ENCODE measurements around the gene RPL19. TPM values are rescaled to one million over a fixed set of nuclear protein-coding genes. Genes with fewer than 3 reads are reported as not detected.
A peak's percentile ranks its signal among the peaks of the same experiment; 100 is the strongest.

RPL19 gene
- polyA plus RNA-seq, 1 donor (not counting 4 experiments of a cell fraction or from before 2014, with no cell fraction given) = 1,957 TPM

DNA sequence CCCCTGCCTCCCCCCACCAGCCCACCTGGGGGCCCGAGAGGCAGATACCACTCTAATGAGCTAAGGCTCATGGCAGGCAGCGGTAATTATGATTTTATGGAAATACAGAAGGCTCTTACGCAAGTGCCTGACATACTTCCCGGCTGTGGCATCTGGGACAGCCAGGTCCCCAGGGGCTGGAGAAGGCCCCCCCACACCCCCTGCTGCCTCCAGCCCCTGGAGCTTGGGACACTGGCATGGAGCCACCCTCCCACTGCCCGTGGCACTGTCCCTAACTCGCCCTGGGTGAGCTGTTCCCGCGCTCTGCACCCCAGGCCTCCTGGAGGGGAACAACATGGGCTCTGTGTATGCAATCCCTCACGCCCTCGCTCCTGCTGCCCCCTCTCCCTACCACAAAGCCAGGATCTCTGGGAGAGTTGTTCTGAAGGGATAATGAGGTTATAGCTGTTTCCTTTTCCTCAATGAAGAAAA, 31.0 kb downstream of the RPL19 start:
- FAIRE-seq = no peak
- no peak overlapping the region for H3K27ac ChIP-seq (ENCODE audit: control insufficient read depth, insufficient read depth, low read length)
- no peaks in the 10 kb centered on the region for H3K9me1 ChIP-seq (ENCODE audit: control insufficient read depth, extremely low read depth, insufficient read depth, low read length)

DNA sequence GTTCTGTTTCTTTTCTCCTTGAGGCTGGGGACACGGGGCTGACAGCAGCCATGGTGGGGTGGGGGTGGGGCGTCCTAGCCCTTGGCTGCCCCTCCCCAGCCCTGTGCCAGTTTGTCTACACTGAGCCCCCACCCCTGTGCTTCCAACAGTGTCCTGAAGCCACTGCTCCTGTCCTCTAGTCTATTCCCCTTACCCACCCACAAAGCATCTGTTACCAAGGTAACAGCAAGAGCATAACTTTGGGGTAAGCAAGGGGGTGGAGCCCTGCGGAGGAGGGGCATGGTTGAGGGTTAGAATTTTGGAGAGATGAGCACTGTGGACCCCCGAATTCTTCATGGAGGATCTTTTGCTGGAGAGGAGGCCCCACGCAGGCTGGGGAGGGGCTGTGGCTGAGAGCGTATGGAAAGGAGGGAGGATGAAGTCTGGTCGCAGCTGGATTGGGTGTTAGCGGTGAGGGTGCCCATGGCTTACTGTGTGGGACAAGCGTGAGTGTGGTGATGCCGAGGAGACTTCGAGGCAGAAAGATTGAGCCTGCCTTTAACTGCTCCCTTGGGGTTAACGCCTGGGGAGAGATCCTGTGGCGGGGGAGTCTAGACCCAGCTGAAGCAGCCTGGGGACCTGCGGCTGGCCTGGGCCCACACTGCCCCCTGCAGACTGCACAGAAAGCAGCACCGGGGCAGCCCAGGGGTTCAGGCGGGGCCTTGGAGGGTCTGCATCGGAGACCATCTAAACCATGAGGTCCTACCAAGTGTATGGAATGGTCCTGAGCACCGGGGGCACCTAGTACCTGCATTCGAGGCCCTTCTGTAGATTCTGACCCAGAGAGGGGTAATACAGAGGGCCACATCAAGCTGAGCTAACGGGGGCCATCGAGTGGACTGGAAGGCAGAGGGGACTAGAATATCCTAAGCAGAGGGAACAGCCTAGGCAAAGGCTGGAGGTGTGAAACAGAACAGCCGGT, 31.8 kb downstream of the RPL19 start:
- TF ChIP-seq EZH2 (IDR thresholded peaks at IDR 0.05; ENCODE audit: low read length) = no peak
- TF ChIP-seq, protein P1, sequence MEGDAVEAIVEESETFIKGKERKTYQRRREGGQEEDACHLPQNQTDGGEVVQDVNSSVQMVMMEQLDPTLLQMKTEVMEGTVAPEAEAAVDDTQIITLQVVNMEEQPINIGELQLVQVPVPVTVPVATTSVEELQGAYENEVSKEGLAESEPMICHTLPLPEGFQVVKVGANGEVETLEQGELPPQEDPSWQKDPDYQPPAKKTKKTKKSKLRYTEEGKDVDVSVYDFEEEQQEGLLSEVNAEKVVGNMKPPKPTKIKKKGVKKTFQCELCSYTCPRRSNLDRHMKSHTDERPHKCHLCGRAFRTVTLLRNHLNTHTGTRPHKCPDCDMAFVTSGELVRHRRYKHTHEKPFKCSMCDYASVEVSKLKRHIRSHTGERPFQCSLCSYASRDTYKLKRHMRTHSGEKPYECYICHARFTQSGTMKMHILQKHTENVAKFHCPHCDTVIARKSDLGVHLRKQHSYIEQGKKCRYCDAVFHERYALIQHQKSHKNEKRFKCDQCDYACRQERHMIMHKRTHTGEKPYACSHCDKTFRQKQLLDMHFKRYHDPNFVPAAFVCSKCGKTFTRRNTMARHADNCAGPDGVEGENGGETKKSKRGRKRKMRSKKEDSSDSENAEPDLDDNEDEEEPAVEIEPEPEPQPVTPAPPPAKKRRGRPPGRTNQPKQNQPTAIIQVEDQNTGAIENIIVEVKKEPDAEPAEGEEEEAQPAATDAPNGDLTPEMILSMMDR (optimal IDR thresholded peaks at IDR 0.05 in 1 of 3, IDR thresholded peaks at IDR 0.05 in 1 of 3, conservative IDR thresholded peaks at IDR 0.05 in 1 of 3; ENCODE audit: extremely low read depth in 1 of 3, insufficient read depth in 2 of 3, low read length in 3 of 3) = peak; percentile 53 to 87 (median 71)
- Histone ChIP-seq H3K9ac (ENCODE audit: control insufficient read depth, extremely low read depth, insufficient read depth, low read length) (no peak overlapping the region), H3K4me1 (ENCODE audit: control insufficient read depth, extremely low read depth, insufficient read depth, low read length) (no peaks in the 10 kb centered on the region), H3K9me1 (ENCODE audit: control insufficient read depth, extremely low read depth, insufficient read depth, low read length) (no peaks in the 10 kb centered on the region), H3K4me3 (ENCODE audit: control insufficient read depth in 2 of 3, extremely low read depth in 1 of 3, insufficient read depth in 2 of 3, low read depth in 1 of 3, low read length in 3 of 3) (no peak overlapping the region), H3K79me2 (ENCODE audit: control insufficient read depth, insufficient read depth, low read length) (no peaks in the 10 kb centered on the region), H3K27ac (ENCODE audit: control insufficient read depth, insufficient read depth, low read length) (no peak overlapping the region), H3K27me3 (ENCODE audit: control insufficient read depth, extremely low read depth, insufficient read depth, low read length) (peaks cover 26% of the 10 kb centered on the region), H3K4me2 (ENCODE audit: control insufficient read depth, extremely low read depth, insufficient read depth, low read depth, low read length) (no peak overlapping the region), H3K9me3 (ENCODE audit: control insufficient read depth, low read depth, low read length) (no peaks in the 10 kb centered on the region), H2AFZ (ENCODE audit: control insufficient read depth, low read length) (no peak overlapping the region), H3K36me3 (ENCODE audit: control insufficient read depth in 2 of 2, extremely low read depth in 1 of 2, insufficient read depth in 2 of 2, low read length in 2 of 2) (no peaks in the 10 kb centered on the region), H4K20me1 (ENCODE audit: control insufficient read depth, extremely low read depth, insufficient read depth, low read length) (no peaks in the 10 kb centered on the region)
- no peak for FAIRE-seq
- no peak for DNase-seq (ENCODE audit: low read depth, low spot score)
- dilution Hi-C loops (cut with MboI; ENCODE audit: extremely low pct_ligation_motif_present, low sequenced_read_pairs) = no loop called here

More for the DNA sequence above, 31.0 kb downstream of the RPL19 start:
- H3K9me3 ChIP-seq (ENCODE audit: control insufficient read depth, low read depth, low read length) = no peaks in the 10 kb centered on the region
- H3K4me2 ChIP-seq (ENCODE audit: control insufficient read depth, extremely low read depth, insufficient read depth, low read depth, low read length) = no peak overlapping the region
- no peaks in the 10 kb centered on the region for H3K4me1 ChIP-seq (ENCODE audit: control insufficient read depth, extremely low read depth, insufficient read depth, low read length)
- peaks cover 33% of the 10 kb centered on the region for H3K27me3 ChIP-seq (ENCODE audit: control insufficient read depth, extremely low read depth, insufficient read depth, low read length)
- H3K4me3 ChIP-seq (ENCODE audit: control insufficient read depth in 2 of 3, extremely low read depth in 1 of 3, insufficient read depth in 2 of 3, low read depth in 1 of 3, low read length in 3 of 3) = no peak overlapping the region
- no peaks in the 10 kb centered on the region for H3K79me2 ChIP-seq (ENCODE audit: control insufficient read depth, insufficient read depth, low read length)
- no peak for TF ChIP-seq EZH2 (IDR thresholded peaks at IDR 0.05; ENCODE audit: low read length)
- no peak for DNase-seq (ENCODE audit: low read depth, low spot score)
- no peak overlapping the region for H3K9ac ChIP-seq (ENCODE audit: control insufficient read depth, extremely low read depth, insufficient read depth, low read length)
- no peak overlapping the region for H2AFZ ChIP-seq (ENCODE audit: control insufficient read depth, low read length)
- no peaks in the 10 kb centered on the region for H3K36me3 ChIP-seq (ENCODE audit: control insufficient read depth in 2 of 2, extremely low read depth in 1 of 2, insufficient read depth in 2 of 2, low read length in 2 of 2)
- no peaks in the 10 kb centered on the region for H4K20me1 ChIP-seq (ENCODE audit: control insufficient read depth, extremely low read depth, insufficient read depth, low read length)
- dilution Hi-C loops (cut with MboI; ENCODE audit: extremely low pct_ligation_motif_present, low sequenced_read_pairs) = no loop called here

All from keratinocyte (primary cell).